ENCODE data around the gene ZDHHC9. TPM values are rescaled to one million over a fixed set of nuclear protein-coding genes. Genes with fewer than 3 reads are reported as not detected.

ZDHHC9 gene
- total RNA-seq, 1 donor from 2014 or later = 19.0 TPM

- DNase-seq = no peak
These were observed 25.6 kb downstream of the ZDHHC9 start for GRCh38 chrX:129818123-129818522.

GRCh38 chrX:129813662-129814368 lies 29.9 kb downstream of the ZDHHC9 start:
- no peak for DNase-seq

GRCh38 chrX:129808829-129809796 lies 34.6 kb downstream of the ZDHHC9 start:
- no peak for DNase-seq

GRCh38 chrX:129808158-129808828 lies 35.4 kb downstream of the ZDHHC9 start:
- DNase-seq = no peak

GRCh38 chrX:129804806-129805205 lies 38.9 kb downstream of the ZDHHC9 start:
- no peak for DNase-seq

- no peak for DNase-seq
These were observed 40.8 kb downstream of the ZDHHC9 start for GRCh38 chrX:129802863-129803262.

- DNase-seq = no peak
These were observed 43.5 kb downstream of the ZDHHC9 start for GRCh38 chrX:129800186-129800585.

GRCh38 chrX:129798888-129799287 lies 44.8 kb downstream of the ZDHHC9 start:
- no peak for DNase-seq

- DNase-seq = no peak
These were observed 45.2 kb downstream of the ZDHHC9 start for GRCh38 chrX:129798456-129798855.

- no peak for DNase-seq
These were observed 46.3 kb downstream of the ZDHHC9 start for GRCh38 chrX:129797251-129797906.

- no peak for DNase-seq
These were observed 48.1 kb downstream of the ZDHHC9 start for GRCh38 chrX:129795584-129795983.

GRCh38 chrX:129793604-129794191 lies 50.0 kb downstream of the ZDHHC9 start:
- DNase-seq = no peak

- DNase-seq = no peak
These were observed 50.9 kb downstream of the ZDHHC9 start for GRCh38 chrX:129792586-129793291.

- DNase-seq = no peak
These were observed 51.6 kb downstream of the ZDHHC9 start for GRCh38 chrX:129791961-129792570.

GRCh38 chrX:129791336-129791735 lies 52.4 kb downstream of the ZDHHC9 start:
- no peak for DNase-seq

GRCh38 chrX:129790808-129791207 lies 52.9 kb downstream of the ZDHHC9 start:
- DNase-seq = no peak

GRCh38 chrX:129790146-129790545 lies 53.5 kb downstream of the ZDHHC9 start:
- no peak for DNase-seq

- DNase-seq = no peak
These were observed 55.2 kb downstream of the ZDHHC9 start for GRCh38 chrX:129788527-129788926.

GRCh38 chrX:129787336-129788055 lies 56.2 kb downstream of the ZDHHC9 start:
- DNase-seq = no peak

- no peak for DNase-seq
These were observed 57.5 kb downstream of the ZDHHC9 start for GRCh38 chrX:129786210-129786651.

Data from skin of body (tissue), 2 donors.